SH-SY5Y (cell line): ENCODE data around the gene SYT17.

Experiments used
- GATA2 ChIP-seq: IDR thresholded peaks from 2 replicates; pipeline ENCODE4 v1.6.1; 2011; ENCODE audit warnings: mild to moderate bottlenecking, low read depth, low read length
- GATA3 ChIP-seq: IDR thresholded peaks from 2 replicates; pipeline ENCODE4 v1.6.1; 2011; ENCODE audit warnings: low read depth, mild to moderate bottlenecking, low read length, moderate library complexity

GRCh38 chr16:19196871-19197270 is 28.8 kb downstream of the SYT17 start:
- TF ChIP-seq GATA3 (no peak), GATA2 (no peak)
